ENCODE results near the gene SGIP1. TPM values are rescaled to one million over a fixed set of nuclear protein-coding genes. Genes with fewer than 3 reads are reported as not detected.
"Not testable (repeated sequence)": the region's sequence is repeated elsewhere in the genome, so short reads cannot be mapped to it uniquely, and the experiment has no call there.

Gene SGIP1
- total RNA-seq, 1 experiment from 2014 or later = not detected

DNA sequence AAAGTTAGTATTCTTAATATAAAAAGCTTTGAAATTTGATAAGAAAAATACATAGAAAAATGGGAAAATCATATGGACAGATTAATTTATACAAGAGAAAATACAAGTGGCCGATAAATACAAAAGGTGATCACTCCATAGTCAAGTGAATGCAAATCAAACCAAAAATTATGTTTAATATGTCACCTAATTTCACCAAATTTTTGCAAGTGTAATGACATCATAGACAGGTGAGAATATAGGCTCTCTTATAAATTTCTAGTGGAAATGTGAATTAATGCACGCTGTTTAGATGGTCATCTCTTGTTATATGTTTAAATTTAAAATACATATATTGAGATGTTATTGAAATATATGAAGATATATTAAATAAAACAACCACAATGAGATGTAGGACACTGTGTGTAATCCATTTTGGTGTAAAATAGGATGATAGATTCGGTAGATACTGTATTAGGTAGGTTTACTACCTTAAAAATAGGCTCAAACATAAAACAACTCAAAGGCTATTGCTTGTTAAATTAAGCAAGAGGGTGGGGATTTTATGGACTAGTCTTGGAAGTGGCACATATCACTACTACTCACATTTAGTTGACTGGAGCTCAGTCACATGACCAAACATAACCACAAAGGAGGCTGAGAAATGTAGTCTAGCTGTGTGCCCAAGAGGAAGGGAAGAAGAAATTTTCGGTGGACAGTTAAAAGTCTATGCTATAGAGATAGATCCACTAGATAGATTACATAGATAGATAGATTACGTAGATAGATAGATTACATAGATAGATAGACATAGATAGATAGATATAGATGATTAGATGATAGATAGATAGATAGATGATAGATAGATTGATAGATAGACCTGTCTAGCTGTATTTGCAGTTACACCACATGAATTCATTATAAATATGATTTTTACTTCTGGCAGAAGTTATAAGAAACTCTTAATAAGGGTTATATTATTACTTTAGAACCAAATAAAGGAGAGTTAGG, 258.0 kb downstream of the SGIP1 start:
- TF ChIP-seq CTCF (IDR thresholded peaks at IDR 0.05; ENCODE audit: unreplicated experiment) = no peak

GRCh38 chr1:66795839-66796238, 261.9 kb downstream of the SGIP1 start:
- H3K36me3 Mint-ChIP-seq (ENCODE audit: insufficient read depth, unreplicated experiment); DNase-seq; H3K27me3 Mint-ChIP-seq (ENCODE audit: unreplicated experiment); intact Hi-C loops (cut with micrococcal nuclease; ENCODE audit: unreplicated experiment); CTCF ChIA-PET; H3K4me3 Mint-ChIP-seq (ENCODE audit: low read depth, unreplicated experiment); H3K4me1 Mint-ChIP-seq (ENCODE audit: low read depth, unreplicated experiment); H3K9me3 Mint-ChIP-seq (ENCODE audit: low read depth, unreplicated experiment); H3K27ac Mint-ChIP-seq (ENCODE audit: unreplicated experiment); BruUV-seq (replicated peaks): not testable (repeated sequence)

More for the DNA sequence above, 258.0 kb downstream of the SGIP1 start:
- DNase-seq = no peak
- H3K9me3 Mint-ChIP-seq (ENCODE audit: low read depth, unreplicated experiment) = no peaks in the 10 kb centered on the region
- H3K27ac Mint-ChIP-seq (ENCODE audit: unreplicated experiment) = no peak overlapping the region
- H3K4me3 Mint-ChIP-seq (ENCODE audit: low read depth, unreplicated experiment) = no peak overlapping the region
- CTCF ChIA-PET = interaction anchor here (0.6 kb wide), 1 partner anchor 33 kb away, joined by 3 read pairs; no protein-coding TSS in a partner anchor
- peaks cover 11% of the 10 kb centered on the region for H3K4me1 Mint-ChIP-seq (ENCODE audit: low read depth, unreplicated experiment)
- intact Hi-C loops (cut with micrococcal nuclease; ENCODE audit: unreplicated experiment) = no loop called here
- no peaks in the 10 kb centered on the region for H3K36me3 Mint-ChIP-seq (ENCODE audit: insufficient read depth, unreplicated experiment)
- no TSS peak for BruUV-seq (replicated peaks)
- H3K27me3 Mint-ChIP-seq (ENCODE audit: unreplicated experiment) = no peaks in the 10 kb centered on the region

Small RNA genes lying within 50 kb of the gene (microRNA-seq; reads per million reads assigned to microRNA genes)
- not detected for gene MIR3117

Other genes with a start within 250 kb of the SGIP1 start
- gene DYNLT5, start 218.3 kb downstream of the SGIP1 start, total RNA-seq (2022) = not detected in 2 replicates